T-cell (primary cell): ENCODE data around the gene PANX2. TPM values are rescaled to one million over a fixed set of nuclear protein-coding genes. Genes with fewer than 3 reads are reported as not detected.

Experiments used
- ATAC-seq, 4 experiments: fragments of 200-7000 bp in 3 of 4; fragments of 150-1000 bp in 1 of 4; cut with Tn5 transposase; replicated peaks in 1 of 4; 1 replicate in 3 of 4; 2 replicates in 1 of 4; pipeline ENCODE4 v1.10.0; 2021; ENCODE audit warnings: moderate library complexity in 3 of 4, mild to moderate bottlenecking in 2 of 4, moderate number of reproducible peaks in 1 of 4
- CTCF ChIA-PET, 2 donors: fragments of 300-600 bp; sonication (Branson Sonifier 250); formaldehyde crosslinking; loops; one replicate each; lab custom pipeline; 2022; ENCODE audit warnings: antibody characterized with exemption in 2 of 2; lab: Charles Lee
- POLR2A ChIA-PET, 2 donors: fragments of 300-600 bp; sonication (Branson Sonifier 250); formaldehyde crosslinking; loops; one replicate each; lab custom pipeline; 2022; ENCODE audit warnings: antibody characterized with exemption in 2 of 2; lab: Charles Lee
- DNase-seq, 35 experiments: peaks; one replicate each; pipeline versions ENCODE4 v3.0.0 to v3.0.0-alpha.2; 2013 to 2023
- H3K27ac ChIP-seq: one replicate; pipeline ENCODE4 v1.5.1; 2013; ENCODE audit warnings: low read length
- H3K27me3 ChIP-seq, 2 experiments: replicated peaks in 1 of 2; 1 replicate in 1 of 2; 2 replicates in 1 of 2; pipeline versions ENCODE4 v1.6.1 to v1.7.0; 2013; ENCODE audit warnings: low read length in 1 of 2, mixed read lengths in 1 of 2; ENCODE audit not compliant: control insufficient read depth in 2 of 2, insufficient read depth in 2 of 2; ENCODE audit errors: extremely low read depth in 1 of 2
- H3K36me3 ChIP-seq, 2 donors: 1 replicate in 1 of 2; 2 replicates in 1 of 2; pipeline versions ENCODE4 v1.6.1 to v1.7.0; 2013; ENCODE audit warnings: low read length in 1 of 2; ENCODE audit not compliant: control insufficient read depth in 2 of 2, insufficient read depth in 1 of 2; ENCODE audit errors: extremely low read depth in 1 of 2
- H3K4me1 ChIP-seq, 2 experiments: 1 replicate in 1 of 2; 2 replicates in 1 of 2; pipeline versions ENCODE4 v1.6.1 to v1.7.0; 2013; ENCODE audit warnings: low read length in 2 of 2, mixed read lengths in 1 of 2; ENCODE audit not compliant: insufficient read depth in 2 of 2, control insufficient read depth in 1 of 2; ENCODE audit errors: extremely low read depth in 1 of 2
- H3K4me3 ChIP-seq, 2 donors: 1 replicate in 1 of 2; 2 replicates in 1 of 2; pipeline versions ENCODE4 v1.5.1 to v1.7.0; 2013; ENCODE audit warnings: mild to moderate bottlenecking in 2 of 2, low read length in 1 of 2, moderate library complexity in 1 of 2; ENCODE audit not compliant: control insufficient read depth in 1 of 2; ENCODE audit errors: extremely low read depth in 1 of 2
- H3K9me3 ChIP-seq: 2 replicates; pipeline ENCODE4 v1.7.0; 2013
- H3K27ac Mint-ChIP-seq, 2 donors: one replicate each; pipeline ENCODE4 v1.8.0; 2020 to 2021; ENCODE audit warnings: mild to moderate bottlenecking in 2 of 2, mixed read lengths in 2 of 2
- H3K27me3 Mint-ChIP-seq, 2 donors: one replicate each; pipeline ENCODE4 v1.8.0; 2021 to 2022; ENCODE audit warnings: mixed read lengths in 2 of 2
- H3K36me3 Mint-ChIP-seq: one replicate; pipeline ENCODE4 v1.8.0; 2021; ENCODE audit warnings: mixed read lengths
- H3K4me1 Mint-ChIP-seq, 3 donors: one replicate each; pipeline ENCODE4 v1.8.0; 2020 to 2022; ENCODE audit warnings: mixed read lengths in 3 of 3, mild to moderate bottlenecking in 1 of 3
- H3K4me3 Mint-ChIP-seq, 3 donors: one replicate each; pipeline ENCODE4 v1.8.0; 2020 to 2022; ENCODE audit warnings: mild to moderate bottlenecking in 3 of 3, mixed read lengths in 3 of 3, moderate library complexity in 3 of 3
- H3K9me3 Mint-ChIP-seq, 3 donors: one replicate each; pipeline ENCODE4 v1.8.0; 2020 to 2022; ENCODE audit warnings: mixed read lengths in 3 of 3
- WGBS: methylation state at CpG from one replicate; pipeline ENCODE4 v1.1.5; 2013; ENCODE audit warnings: missing lambda C conversion rate; ENCODE audit not compliant: insufficient coverage; 5-methylcytosine and 5-hydroxymethylcytosine counted together
- total RNA-seq, 35 experiments: library from RNA in 6 of 35; stranded (reverse) in 6 of 35; fragments of 120-200 nt in 1 of 35; gene quantifications; one replicate each; pipeline versions ENCODE4 v1.2.1 to v1.2.4 and lab custom pipeline; 2013 to 2026

Gene PANX2
- total RNA-seq, 5 donors from 2014 or later (not counting 1 experiment from before 2014, with no cell fraction given) = 0.16 to 0.32 (median 0.26) TPM; not detected in 2

GRCh38 chr22:50222508-50222907 is 52.0 kb downstream of the PANX2 start:
- 90% methylated on average over 8 of the region's 8 CpGs for WGBS
- CTCF ChIA-PET = no interaction called here

GRCh38 chr22:50224071-50224470 is 53.5 kb downstream of the PANX2 start:
- peaks cover 37% of the 10 kb centered on the region for H3K36me3 Mint-ChIP-seq
- no peak overlapping the region for H3K4me3 ChIP-seq
- ATAC-seq (no peak), DNase-seq (no peak)
- H3K9me3 ChIP-seq = no peaks in the 10 kb centered on the region
- CTCF ChIA-PET = interaction anchor here in 1 of 2 donors (0.6 kb wide), 1 partner anchor 50 kb away, joined by 4 read pairs; no protein-coding TSS in a partner anchor
- peaks cover 0 to 8% (median 1%) of the 10 kb centered on the region in 3 donors for H3K4me1 Mint-ChIP-seq
- no peak overlapping the region for H3K4me3 Mint-ChIP-seq
- WGBS = 96% methylated on average over 16 of the region's 16 CpGs
- no peaks in the 10 kb centered on the region for H3K27me3 ChIP-seq
- H3K27ac ChIP-seq = no peak overlapping the region
- POLR2A ChIA-PET = interaction anchor here in 1 of 2 donors (0.6 kb wide), 1 partner anchor 22 kb away, joined by 3 read pairs; no protein-coding TSS in a partner anchor
- H3K27me3 Mint-ChIP-seq = no peaks in the 10 kb centered on the region
- H3K36me3 ChIP-seq = peaks cover 33 to 86% of the 10 kb centered on the region in 2 donors
- H3K4me1 ChIP-seq = no peaks in the 10 kb centered on the region
- no peaks in the 10 kb centered on the region for H3K9me3 Mint-ChIP-seq
- H3K27ac Mint-ChIP-seq = no peak overlapping the region

More at GRCh38 chr22:50222508-50222907, 52.0 kb downstream of the PANX2 start:
- no peak for ATAC-seq
- Mint-ChIP-seq H3K27ac (no peak overlapping the region), H3K36me3 (peaks cover 32% of the 10 kb centered on the region), H3K4me1 (peaks cover 0 to 1% (median 0%) of the 10 kb centered on the region in 3 donors), H3K4me3 (no peak overlapping the region), H3K9me3 (no peaks in the 10 kb centered on the region), H3K27me3 (no peaks in the 10 kb centered on the region)
- Histone ChIP-seq H3K27ac (no peak overlapping the region), H3K4me1 (no peaks in the 10 kb centered on the region), H3K4me3 (no peak overlapping the region), H3K27me3 (no peaks in the 10 kb centered on the region), H3K36me3 (peaks cover 38 to 80% of the 10 kb centered on the region in 2 donors), H3K9me3 (no peaks in the 10 kb centered on the region)
- no peak for DNase-seq
- POLR2A ChIA-PET = no interaction called here

- no peaks in the 10 kb centered on the region for H3K9me3 ChIP-seq
- CTCF ChIA-PET = no interaction called here
These were observed 54.9 kb downstream of the PANX2 start for GRCh38 chr22:50225200-50225969.

GRCh38 chr22:50226063-50226874 is 55.7 kb downstream of the PANX2 start:
- Histone ChIP-seq H3K27me3 (no peaks in the 10 kb centered on the region), H3K4me1 (no peaks in the 10 kb centered on the region), H3K36me3 (peaks cover 25 to 81% of the 10 kb centered on the region in 2 donors), H3K9me3 (no peaks in the 10 kb centered on the region), H3K4me3 (no peak overlapping the region), H3K27ac (no peak overlapping the region)
- peaks cover 39% of the 10 kb centered on the region for H3K36me3 Mint-ChIP-seq
- POLR2A ChIA-PET = no interaction called here
- no peaks in the 10 kb centered on the region for H3K27me3 Mint-ChIP-seq
- DNase-seq (no peak), ATAC-seq (no peak)
- no peaks in the 10 kb centered on the region for H3K9me3 Mint-ChIP-seq
- no peak overlapping the region for H3K27ac Mint-ChIP-seq
- H3K4me1 Mint-ChIP-seq = peaks cover 0 to 8% (median 4%) of the 10 kb centered on the region in 3 donors
- H3K4me3 Mint-ChIP-seq = no peak overlapping the region
- CTCF ChIA-PET = interaction anchor here in 1 of 2 donors (0.6 kb wide), 1 partner anchor 392 kb away, joined by 4 read pairs; no protein-coding TSS in a partner anchor
- WGBS = 93% methylated on average over 28 of the region's 31 CpGs

More at GRCh38 chr22:50225200-50225969, 54.9 kb downstream of the PANX2 start:
- 96% methylated on average over 22 of the region's 24 CpGs for WGBS
- Histone ChIP-seq H3K27me3 (no peaks in the 10 kb centered on the region), H3K4me1 (no peaks in the 10 kb centered on the region), H3K36me3 (peaks cover 31 to 87% of the 10 kb centered on the region in 2 donors), H3K27ac (no peak overlapping the region), H3K4me3 (no peak overlapping the region)
- no peak overlapping the region for H3K27ac Mint-ChIP-seq
- ATAC-seq (no peak), DNase-seq (no peak)
- H3K4me3 Mint-ChIP-seq = no peak overlapping the region
- no peaks in the 10 kb centered on the region for H3K9me3 Mint-ChIP-seq
- no peaks in the 10 kb centered on the region for H3K27me3 Mint-ChIP-seq
- peaks cover 44% of the 10 kb centered on the region for H3K36me3 Mint-ChIP-seq
- peaks cover 0 to 8% (median 4%) of the 10 kb centered on the region in 3 donors for H3K4me1 Mint-ChIP-seq
- POLR2A ChIA-PET = no interaction called here

- H3K27ac ChIP-seq = no peak overlapping the region
- Mint-ChIP-seq H3K36me3 (peaks cover 39% of the 10 kb centered on the region), H3K27ac (no peak overlapping the region), H3K4me3 (no peak overlapping the region), H3K9me3 (no peaks in the 10 kb centered on the region), H3K4me1 (peaks cover 0 to 8% (median 4%) of the 10 kb centered on the region in 3 donors), H3K27me3 (no peaks in the 10 kb centered on the region)
- H3K9me3 ChIP-seq = no peaks in the 10 kb centered on the region
- no peaks in the 10 kb centered on the region for H3K27me3 ChIP-seq
- peaks cover 20 to 75% of the 10 kb centered on the region in 2 donors for H3K36me3 ChIP-seq
- 95% methylated on average over 16 of the region's 18 CpGs for WGBS
- no peaks in the 10 kb centered on the region for H3K4me1 ChIP-seq
- CTCF ChIA-PET = no interaction called here
- ATAC-seq (peak in 1 of 4 experiments; percentile 11), DNase-seq (no peak)
- H3K4me3 ChIP-seq = no peak overlapping the region
- POLR2A ChIA-PET = interaction anchor here in 1 of 2 donors (0.6 kb wide), 1 partner anchor 105 kb away, joined by 3 read pairs; no protein-coding TSS in a partner anchor
These were observed 56.3 kb downstream of the PANX2 start for GRCh38 chr22:50226875-50227165.

- POLR2A ChIA-PET = no interaction called here
- Histone ChIP-seq H3K27ac (no peak overlapping the region), H3K27me3 (no peaks in the 10 kb centered on the region), H3K9me3 (no peaks in the 10 kb centered on the region), H3K36me3 (peaks cover 19 to 72% of the 10 kb centered on the region in 2 donors), H3K4me3 (no peak overlapping the region), H3K4me1 (no peaks in the 10 kb centered on the region)
- no peaks in the 10 kb centered on the region for H3K27me3 Mint-ChIP-seq
- 94% methylated on average over 21 of the region's 25 CpGs for WGBS
- CTCF ChIA-PET = no interaction called here
- H3K4me3 Mint-ChIP-seq = no peak overlapping the region
- H3K36me3 Mint-ChIP-seq = peaks cover 37% of the 10 kb centered on the region
- no peaks in the 10 kb centered on the region for H3K9me3 Mint-ChIP-seq
- no peak for ATAC-seq
- H3K27ac Mint-ChIP-seq = no peak overlapping the region
- DNase-seq = no peak
- peaks cover 0 to 8% (median 6%) of the 10 kb centered on the region in 3 donors for H3K4me1 Mint-ChIP-seq
These were observed 57.2 kb downstream of the PANX2 start for GRCh38 chr22:50227579-50228215.
